K562 (cell line): Measurements from ENCODE around the gene SPNS1. TPM values are rescaled to one million over a fixed set of nuclear protein-coding genes. Genes with fewer than 3 reads are reported as not detected.
A peak's percentile ranks its signal among the peaks of the same experiment; 100 is the strongest.

ENCODE experiments used
- BDP1 ChIP-seq: IDR thresholded peaks from 3 replicates; pipeline ENCODE4 v1.6.1; 2011; ENCODE audit not compliant: insufficient read length, insufficient read depth
- CHD2 ChIP-seq: IDR thresholded peaks from 2 replicates; pipeline ENCODE4 v1.6.1; 2011; ENCODE audit warnings: low read depth, low read length
- DIDO1 ChIP-seq: fragments of 450-650 bp; IDR thresholded peaks from 2 replicates; pipeline ENCODE4 v1.6.1; 2016; ENCODE audit warnings: low read depth, missing biosample characterization, missing genetic modification characterization
- ELF1 ChIP-seq: fragments of 200-800 bp; sonication (Bioruptor generic); IDR thresholded peaks from 2 replicates; pipeline ENCODE4 v1.6.1; 2016; ENCODE audit warnings: missing genetic modification characterization, missing compliant biosample characterization
- ETS2 ChIP-seq: IDR thresholded peaks from 2 replicates; pipeline ENCODE4 v1.6.1; 2016; ENCODE audit warnings: borderline replicate concordance, missing genetic modification characterization, mild to moderate bottlenecking, moderate library complexity, missing compliant biosample characterization; ENCODE audit not compliant: poor library complexity, severe bottlenecking
- ILK ChIP-seq: fragments of 450-650 bp; IDR thresholded peaks from 2 replicates; pipeline ENCODE4 v1.6.1; 2016; ENCODE audit warnings: missing genetic modification characterization, low read depth, mild to moderate bottlenecking, missing compliant biosample characterization, moderate library complexity, borderline replicate concordance
- JUNB ChIP-seq: fragments of 450-650 bp; formaldehyde crosslinking; conservative IDR thresholded peaks from 2 replicates; pipeline ENCODE4 v1.4.0; 2020; ENCODE audit warnings: mild to moderate bottlenecking
- KDM5B ChIP-seq: fragments of 200-600 bp; sonication (generic); IDR thresholded peaks from 2 replicates; pipeline ENCODE4 v1.6.1; 2012; ENCODE audit warnings: low read depth, mild to moderate bottlenecking, moderate library complexity, low read length, control low read depth, inconsistent platforms; ENCODE audit not compliant: insufficient replicate concordance
- KLF10 ChIP-seq: fragments of 250-450 bp; sonication (Bioruptor Pico); IDR thresholded peaks from 2 replicates; pipeline ENCODE4 v1.6.1; 2021; ENCODE audit warnings: matching md5 sums
- MCM5 ChIP-seq: fragments of 450-650 bp; IDR thresholded peaks from 2 replicates; pipeline ENCODE4 v1.6.1; 2016; ENCODE audit warnings: low read depth
- MEIS2 ChIP-seq: fragments of 450-650 bp; IDR thresholded peaks from 2 replicates; pipeline ENCODE4 v1.6.1; 2014; ENCODE audit warnings: mild to moderate bottlenecking; ENCODE audit not compliant: partially characterized antibody
- SMAD2 ChIP-seq: fragments of 150-350 bp; IDR thresholded peaks from 2 replicates; pipeline ENCODE4 v1.6.1; 2014; ENCODE audit warnings: low read depth, mild to moderate bottlenecking, low read length
- SREBF2 ChIP-seq: sonication (generic); formaldehyde crosslinking; IDR thresholded peaks from 2 replicates; pipeline ENCODE4 v1.4.0; 2020; ENCODE audit warnings: mild to moderate bottlenecking, missing genetic modification reagents
- STAG1 ChIP-seq: sonication (generic); formaldehyde crosslinking; IDR thresholded peaks from 2 replicates; pipeline ENCODE4 v1.5.0; 2020; ENCODE audit warnings: missing genetic modification reagents, borderline replicate concordance
- TCFL5 ChIP-seq: fragments of 250-450 bp; sonication (Bioruptor Pico); conservative IDR thresholded peaks from 2 replicates; pipeline ENCODE4 v1.6.1; 2021; ENCODE audit warnings: mild to moderate bottlenecking, moderate library complexity, matching md5 sums
- ZNF124 ChIP-seq: sonication (generic); formaldehyde crosslinking; IDR thresholded peaks from 2 replicates; pipeline ENCODE4 v1.8.1; 2022; ENCODE audit warnings: missing genetic modification reagents
- ZNF197 ChIP-seq: fragments of 200-800 bp; sonication (Bioruptor generic); IDR thresholded peaks from 2 replicates; pipeline ENCODE4 v1.6.1; 2016; ENCODE audit warnings: low read depth, missing genetic modification characterization, missing compliant biosample characterization
- ZNF239 ChIP-seq: fragments of 250-450 bp; sonication (Bioruptor Pico); IDR thresholded peaks from 2 replicates; pipeline ENCODE4 v1.4.0; 2020; ENCODE audit warnings: mild to moderate bottlenecking
- ZNF384 ChIP-seq: IDR thresholded peaks from 2 replicates; pipeline ENCODE4 v1.6.1; 2012; ENCODE audit warnings: low read depth, low read length, improper control_type of control experiment
- ZNF444 ChIP-seq: fragments of 250-450 bp; sonication (Bioruptor Pico); IDR thresholded peaks from 2 replicates; pipeline ENCODE4 v1.4.0; 2020; ENCODE audit warnings: mild to moderate bottlenecking, moderate library complexity
- ZNF695 ChIP-seq: fragments of 450-650 bp; formaldehyde crosslinking; IDR thresholded peaks from 2 replicates; pipeline ENCODE4 v1.4.0; 2020; ENCODE audit warnings: mild to moderate bottlenecking, moderate library complexity
- ZZZ3 ChIP-seq: fragments of 450-650 bp; IDR thresholded peaks from 2 replicates; pipeline ENCODE4 v1.6.1; 2016; ENCODE audit warnings: antibody characterized with exemption, mild to moderate bottlenecking, moderate library complexity
- polyA plus RNA-seq, 8 experiments: library from polyadenylated mRNA; depleted of rRNA in 4 of 8; stranded (reverse) in 5 of 8; unstranded in 3 of 8; fragments of >200 nt; fragmentation: Nextera tagmentation in 2 of 8; fragmentation: Illumina TruSeq in 1 of 8; extraction: Ambion mirVana in 2 of 8; extraction: Trizol in 1 of 8; gene quantifications; 2 replicates each; pipeline versions ENCODE4 v1.2.1 to v1.2.3, GENCODE V29; 2011 to 2014; ENCODE audit warnings: inconsistent platforms in 1 of 8, missing spikeins in 1 of 8
- total RNA-seq, 7 experiments: library from RNA; depleted of rRNA in 6 of 7; stranded (reverse); fragments of >200 nt in 6 of 7; fragmentation: Illumina TruSeq in 2 of 7; extraction: Trizol in 2 of 7; gene quantifications; 2 replicates each; pipeline versions ENCODE4 v1.2.1 to v1.2.3, GENCODE V29; 2011 to 2021; ENCODE audit warnings: low replicate concordance in 1 of 7
- TF ChIP-seq, protein P1 (sequence below): conservative IDR thresholded peaks from 2 replicates; pipeline ENCODE4 v1.6.1; 2011; ENCODE audit warnings: low read depth, mild to moderate bottlenecking, low read length; ENCODE audit not compliant: control insufficient read depth
- TF ChIP-seq, protein P2 (sequence below), 2 experiments: fragments of 200-800 bp in 1 of 2; sonication (Bioruptor generic) in 1 of 2; sonication (generic) in 1 of 2; formaldehyde crosslinking in 1 of 2; IDR thresholded peaks in 1 of 2; conservative IDR thresholded peaks in 1 of 2; 2 replicates each; pipeline versions ENCODE4 v1.5.0 to v1.6.1; 2016 to 2020; ENCODE audit warnings: missing compliant biosample characterization in 1 of 2, missing genetic modification characterization in 1 of 2, missing genetic modification reagents in 1 of 2

SPNS1 gene
- total and polyA plus RNA-seq, 9 of the 15 experiments (the other 6 are each of a cell fraction or from before 2014, with no cell fraction given) = 0.58 to 64.9 (median 13.7) TPM

DNA sequence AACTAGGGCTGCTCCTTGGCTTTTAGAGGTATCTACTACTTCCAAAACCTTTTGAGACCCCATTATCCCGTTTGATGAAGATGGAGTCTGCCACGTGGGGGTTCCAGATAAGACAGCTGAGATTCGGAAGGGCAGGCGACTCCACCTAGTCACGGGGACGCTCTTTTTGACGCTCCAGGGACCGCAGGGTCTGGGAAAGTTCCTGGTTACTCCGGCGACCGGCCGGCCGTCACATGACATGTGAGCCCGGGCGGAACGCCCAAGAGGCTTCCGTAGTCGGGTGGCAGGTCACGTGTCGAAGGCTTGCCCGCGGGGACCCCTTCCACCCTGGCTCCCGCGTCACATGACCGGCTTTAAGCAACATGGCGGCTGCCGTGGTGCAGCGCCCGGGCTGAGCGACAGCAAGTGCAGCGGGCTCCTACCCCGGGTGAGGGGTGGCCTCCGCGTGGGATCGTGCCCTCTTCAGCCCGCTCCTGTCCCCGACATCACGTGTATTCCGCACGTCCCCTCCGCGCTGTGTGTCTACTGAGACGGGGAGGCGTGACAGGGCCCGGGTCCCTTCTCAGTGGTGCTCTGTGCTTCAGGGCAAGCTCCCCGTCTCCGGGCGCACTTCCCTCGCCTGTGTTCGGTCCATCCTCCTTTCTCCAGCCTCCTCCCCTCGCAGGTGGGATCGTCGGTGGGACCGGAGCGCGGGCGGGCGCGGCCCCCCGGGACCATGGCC, at the start of gene SPNS1 (continued):
- TF ChIP-seq ZNF239 (CRISPR knock-in tag) (no peak), JUNB (no peak), CHD2 (no peak), STAG1 (CRISPR knock-in tag) (peak; percentile 5; the same call in 1 of the 2 replicates), DIDO1 (tag) (peak; percentile 87), SREBF2 (CRISPR knock-in tag) (no peak), MEIS2 (no peak), ZNF695 (CRISPR knock-in tag) (no peak), KDM5B (peak; percentile 77), ZNF384 (0 out of 2 replicates have a peak, but pooled peaks have one; percentile 24), ZNF197 (CRISPR knock-in tag) (no peak), ELF1 (tag) (peak; percentile 85), BDP1 (no peak), ZNF444 (CRISPR knock-in tag) (no peak), TCFL5 (CRISPR knock-in tag) (0 out of 2 replicates have a peak, but pooled peaks have one; percentile 24), ZNF124 (CRISPR knock-in tag) (no peak), MCM5 (no peak), SMAD2 (no peak), ILK (tag) (no peak), ZZZ3 (peak; percentile 76; the same call in 1 of the 2 replicates), KLF10 (CRISPR knock-in tag) (no peak), ETS2 (tag) (no peak)
- TF ChIP-seq, protein P1, sequence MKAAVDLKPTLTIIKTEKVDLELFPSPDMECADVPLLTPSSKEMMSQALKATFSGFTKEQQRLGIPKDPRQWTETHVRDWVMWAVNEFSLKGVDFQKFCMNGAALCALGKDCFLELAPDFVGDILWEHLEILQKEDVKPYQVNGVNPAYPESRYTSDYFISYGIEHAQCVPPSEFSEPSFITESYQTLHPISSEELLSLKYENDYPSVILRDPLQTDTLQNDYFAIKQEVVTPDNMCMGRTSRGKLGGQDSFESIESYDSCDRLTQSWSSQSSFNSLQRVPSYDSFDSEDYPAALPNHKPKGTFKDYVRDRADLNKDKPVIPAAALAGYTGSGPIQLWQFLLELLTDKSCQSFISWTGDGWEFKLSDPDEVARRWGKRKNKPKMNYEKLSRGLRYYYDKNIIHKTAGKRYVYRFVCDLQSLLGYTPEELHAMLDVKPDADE = peak; percentile 95
- TF ChIP-seq, protein P2, sequence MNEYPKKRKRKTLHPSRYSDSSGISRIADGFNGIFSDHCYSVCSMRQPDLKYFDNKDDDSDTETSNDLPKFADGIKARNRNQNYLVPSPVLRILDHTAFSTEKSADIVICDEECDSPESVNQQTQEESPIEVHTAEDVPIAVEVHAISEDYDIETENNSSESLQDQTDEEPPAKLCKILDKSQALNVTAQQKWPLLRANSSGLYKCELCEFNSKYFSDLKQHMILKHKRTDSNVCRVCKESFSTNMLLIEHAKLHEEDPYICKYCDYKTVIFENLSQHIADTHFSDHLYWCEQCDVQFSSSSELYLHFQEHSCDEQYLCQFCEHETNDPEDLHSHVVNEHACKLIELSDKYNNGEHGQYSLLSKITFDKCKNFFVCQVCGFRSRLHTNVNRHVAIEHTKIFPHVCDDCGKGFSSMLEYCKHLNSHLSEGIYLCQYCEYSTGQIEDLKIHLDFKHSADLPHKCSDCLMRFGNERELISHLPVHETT (CRISPR knock-in tag; conservative IDR thresholded peaks at IDR 0.05 in 1 of 2, IDR thresholded peaks at IDR 0.05 in 1 of 2) = peak in 1 of 2 experiments; percentile 87; a peak in 2 of 4 replicates
